Upper lobe of left lung (tissue), 4 donors: ENCODE measurements around the gene PPP1R10.

ENCODE experiments used
- CTCF ChIP-seq, 6 experiments: fragments of 450-650 bp in 4 of 6; fragments of 200-600 bp in 2 of 6; sonication (generic) in 2 of 6; IDR thresholded peaks; one replicate each; pipeline ENCODE4 v1.5.1; 2016 to 2019; ENCODE audit warnings: antibody characterized with exemption in 6 of 6
- POLR2A ChIP-seq, 4 donors: fragments of 450-650 bp; IDR thresholded peaks; one replicate each; pipeline ENCODE4 v1.5.1; 2016 to 2017; ENCODE audit warnings: antibody characterized with exemption in 4 of 4, mild to moderate bottlenecking in 2 of 4
- POLR2AphosphoS5 ChIP-seq, 2 donors: sonication (generic); formaldehyde crosslinking; IDR thresholded peaks; one replicate each; pipeline ENCODE4 v1.5.1; 2017; ENCODE audit warnings: antibody characterized with exemption in 2 of 2

- TF ChIP-seq POLR2AphosphoS5 (IDR thresholded peaks at IDR 0.05) (no peak), CTCF (IDR thresholded peaks at IDR 0.05) (no peak), POLR2A (IDR thresholded peaks at IDR 0.05) (no peak)
These were observed 62.6 kb downstream of the PPP1R10 start for GRCh38 chr6:30554404-30554803.
